Fibroblast of mammary gland (primary cell): ENCODE measurements around the gene DYDC1.
"Not testable (repeated sequence)": the region's sequence is repeated elsewhere in the genome, so short reads cannot be mapped to it uniquely, and the experiment has no call there.

Source experiments
- DNase-seq: peaks from one replicate; pipeline ENCODE4 v3.0.0-alpha.2; 2010; ENCODE audit warnings: low read depth
- H3K4me3 ChIP-seq: 2 replicates; pipeline ENCODE4 v1.5.1; 2011; ENCODE audit warnings: low read depth, mild to moderate bottlenecking, low read length, moderate library complexity; ENCODE audit not compliant: control insufficient read depth
- CTCF ChIP-seq: conservative IDR thresholded peaks from 2 replicates; pipeline ENCODE4 v1.5.1; 2011; ENCODE audit warnings: low read depth, low read length, inconsistent platforms; ENCODE audit not compliant: control insufficient read depth, insufficient read depth

Gene DYDC1

GRCh38 chr10:80371467-80371866 lies 14.9 kb upstream of the DYDC1 start:
- DNase-seq, result no peak
- TF ChIP-seq CTCF, result no peak
- no peak overlapping the region for H3K4me3 ChIP-seq

GRCh38 chr10:80365510-80365909 lies 9.0 kb upstream of the DYDC1 start:
- TF ChIP-seq CTCF, result no peak

GRCh38 chr10:80359644-80360043 lies 3.1 kb upstream of the DYDC1 start:
- DNase-seq, result no peak
- no peak overlapping the region for H3K4me3 ChIP-seq
- TF ChIP-seq CTCF, result no peak

More at GRCh38 chr10:80365510-80365909, 9.0 kb upstream of the DYDC1 start:
- DNase-seq, result no peak
- H3K4me3 ChIP-seq, result no peak overlapping the region

- DNase-seq, H3K4me3 ChIP-seq: not testable (repeated sequence)
Observed at GRCh38 chr10:80358925-80359324, 2.4 kb upstream of the DYDC1 start.

GRCh38 chr10:80357851-80358125 lies 1.2 kb upstream of the DYDC1 start:
- no peak for TF ChIP-seq CTCF
- DNase-seq, result no peak
- H3K4me3 ChIP-seq, result no peak overlapping the region

GRCh38 chr10:80356989-80357850 lies 665 bp upstream of the DYDC1 start:
- H3K4me3 ChIP-seq, result no peak overlapping the region
- no peak for DNase-seq
- no peak for TF ChIP-seq CTCF

GRCh38 chr10:80351220-80351619 lies 5.3 kb downstream of the DYDC1 start:
- H3K4me3 ChIP-seq, result no peak overlapping the region
- DNase-seq, result peak; percentile 6
- TF ChIP-seq CTCF, result no peak
